HG03159 (cell line): ENCODE results near the gene RAP1GAP2.

Experiments used
- ATAC-seq: cut with Tn5 transposase; IDR thresholded peaks from one replicate; pipeline ENCODE4 v1.9.1; 2021; ENCODE audit warnings: mild to moderate bottlenecking, moderate library complexity; ENCODE audit not compliant: unreplicated experiment

Gene RAP1GAP2

DNA sequence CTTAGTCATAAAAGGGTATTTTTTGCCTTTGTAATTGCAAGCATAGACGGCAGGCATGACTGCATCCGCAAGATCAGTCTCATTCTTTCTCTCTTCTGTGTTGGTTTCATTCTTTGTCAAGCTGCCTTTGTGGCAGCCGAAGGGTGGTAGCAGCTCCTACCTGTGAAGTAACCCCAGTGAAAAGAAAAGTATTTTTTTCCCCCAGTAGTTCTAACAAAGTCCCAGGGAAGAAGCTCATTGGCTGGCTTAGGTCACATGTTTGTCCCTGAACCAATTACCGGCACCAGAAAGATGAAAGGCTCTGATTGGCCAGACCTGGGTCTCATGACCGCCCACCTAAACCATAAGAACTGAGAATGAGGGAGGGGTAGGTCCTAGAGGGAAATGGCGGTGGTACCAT, 110.7 kb downstream of the RAP1GAP2 start:
- ATAC-seq, result no peak

DNA sequence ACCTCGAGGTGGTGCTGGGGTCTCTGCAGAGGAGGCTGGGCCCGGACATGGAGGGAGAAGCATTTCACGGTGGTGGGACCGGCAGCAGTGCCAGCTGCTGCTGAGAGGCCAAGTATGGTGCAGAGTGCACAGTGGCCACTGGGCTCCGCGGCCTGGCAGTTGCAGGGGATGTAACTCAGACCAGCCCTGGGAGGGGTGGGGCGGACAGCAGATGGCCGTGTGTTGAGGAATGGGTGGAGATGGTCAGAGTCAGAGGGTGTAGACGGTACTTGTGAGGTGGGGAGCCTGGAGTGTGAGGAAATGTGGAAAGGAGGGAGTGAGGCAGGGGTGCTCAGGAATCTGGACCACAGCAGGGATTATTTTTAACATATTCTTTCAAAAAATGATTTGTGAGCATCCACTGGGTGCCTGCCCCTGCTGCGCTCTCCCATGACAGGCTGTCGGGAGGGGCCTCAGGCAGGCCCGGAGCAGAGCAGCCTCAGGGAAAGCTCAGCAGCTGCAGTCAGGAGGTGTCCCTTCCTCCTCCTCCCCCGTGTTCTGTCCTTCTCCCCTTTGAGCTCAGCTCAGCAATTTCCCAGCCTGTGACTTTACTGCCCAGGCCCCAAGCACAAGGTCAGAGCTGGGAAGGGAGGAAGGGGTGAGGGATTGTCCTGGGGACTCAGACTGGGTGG, 113.1 kb downstream of the RAP1GAP2 start:
- ATAC-seq, result no peak

- ATAC-seq, result no peak
Measured at GRCh38 chr17:2909846-2910234, 113.6 kb downstream of the RAP1GAP2 start.

DNA sequence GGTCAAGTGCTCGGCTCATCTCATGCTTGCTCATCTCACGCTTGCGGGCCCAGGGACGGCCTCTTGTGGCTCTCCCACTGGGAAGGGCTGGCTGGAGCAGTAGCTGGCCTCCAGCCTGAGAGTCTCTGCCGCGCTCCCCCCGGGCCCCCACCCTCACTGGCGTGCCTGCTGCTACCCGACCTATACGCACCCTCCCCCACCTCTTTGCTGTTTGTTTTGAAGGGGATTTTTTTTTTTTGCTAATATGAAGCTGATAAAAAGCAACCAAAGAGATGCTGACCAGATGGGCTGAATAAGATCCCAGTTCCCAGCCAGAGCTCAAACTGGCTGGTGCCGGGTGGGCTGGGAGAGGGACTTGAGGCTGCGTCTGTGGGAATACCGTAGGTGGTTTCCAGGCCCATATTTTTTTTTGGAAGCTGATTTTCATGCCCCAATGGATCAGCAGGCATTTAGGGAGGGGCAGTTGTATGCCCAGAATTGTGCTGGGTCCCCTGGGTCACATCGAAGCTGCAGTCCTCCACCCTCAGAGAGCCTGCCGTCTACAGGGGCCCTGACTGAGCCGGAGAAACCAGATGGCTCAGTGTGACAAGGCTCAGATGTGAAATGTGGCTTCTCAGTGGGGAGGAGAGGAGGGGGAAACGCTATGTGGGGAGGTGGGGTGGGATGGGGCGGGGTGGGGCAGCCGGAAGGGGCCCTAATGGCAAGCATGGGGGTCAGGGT, 115.0 kb downstream of the RAP1GAP2 start:
- no peak for ATAC-seq

- ATAC-seq, result no peak
Measured at GRCh38 chr17:2911755-2912111, 115.5 kb downstream of the RAP1GAP2 start.

- ATAC-seq, result no peak
Measured at GRCh38 chr17:2912754-2913153, 116.5 kb downstream of the RAP1GAP2 start.

- ATAC-seq, result no peak
Measured at GRCh38 chr17:2916461-2916860, 120.2 kb downstream of the RAP1GAP2 start.

- ATAC-seq, result no peak
Measured at GRCh38 chr17:2921443-2921842, 125.2 kb downstream of the RAP1GAP2 start.

DNA sequence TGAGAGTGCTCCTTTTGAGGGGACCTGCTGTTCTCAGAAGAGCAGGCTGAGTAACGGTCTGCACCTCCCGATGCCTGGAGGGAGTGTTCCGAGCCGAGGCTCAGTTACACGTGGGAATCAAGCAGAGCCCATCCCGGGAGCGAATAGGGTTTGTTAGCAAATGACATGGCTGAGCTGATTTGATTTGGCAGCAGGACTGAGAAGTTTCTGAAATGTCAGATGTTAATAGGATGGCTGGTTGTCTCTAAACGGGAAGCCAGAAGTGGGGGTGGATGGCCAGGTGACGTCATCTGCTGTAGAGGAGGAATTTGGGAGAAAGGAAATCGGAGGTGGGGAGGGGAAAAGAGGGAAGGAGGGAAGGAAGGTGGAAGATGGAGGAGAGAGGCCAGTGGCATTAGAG, 128.0 kb downstream of the RAP1GAP2 start:
- no peak for ATAC-seq

GRCh38 chr17:2925011-2925410, 128.8 kb downstream of the RAP1GAP2 start:
- ATAC-seq, result no peak

DNA sequence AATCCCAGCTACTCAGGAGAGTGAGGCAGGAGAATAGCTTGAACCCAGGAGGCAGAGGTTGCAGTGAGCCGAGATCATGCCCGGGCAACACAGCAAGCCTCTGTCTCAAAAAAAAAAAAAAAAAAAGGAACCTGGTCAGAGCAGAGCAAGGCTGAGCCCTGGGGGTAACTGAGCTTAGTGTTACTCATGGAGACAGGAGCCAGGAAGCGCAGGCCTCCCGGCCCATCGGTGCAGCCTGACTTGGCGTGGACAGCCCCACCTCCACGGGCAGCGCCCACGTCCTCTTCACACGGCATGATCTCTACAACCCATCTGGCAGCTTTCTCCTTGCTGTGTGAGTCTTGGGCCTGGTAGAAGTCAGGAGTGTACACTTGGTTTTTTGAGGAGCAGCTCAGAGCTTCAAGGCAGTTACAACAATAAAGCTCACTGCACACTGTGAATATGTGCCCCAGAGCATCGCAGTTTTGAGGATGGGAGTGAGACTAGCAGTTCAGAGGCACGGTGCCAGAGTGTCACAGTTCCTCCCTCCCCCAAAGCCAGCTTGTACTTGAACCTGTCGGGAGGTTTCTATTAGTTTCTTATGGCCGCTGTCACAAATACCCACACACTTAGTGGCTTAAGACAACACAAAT, 129.9 kb downstream of the RAP1GAP2 start:
- no peak for ATAC-seq

- no peak for ATAC-seq
Measured at GRCh38 chr17:2928294-2928890, 132.2 kb downstream of the RAP1GAP2 start.

GRCh38 chr17:2929881-2930533, 133.8 kb downstream of the RAP1GAP2 start:
- no peak for ATAC-seq

DNA sequence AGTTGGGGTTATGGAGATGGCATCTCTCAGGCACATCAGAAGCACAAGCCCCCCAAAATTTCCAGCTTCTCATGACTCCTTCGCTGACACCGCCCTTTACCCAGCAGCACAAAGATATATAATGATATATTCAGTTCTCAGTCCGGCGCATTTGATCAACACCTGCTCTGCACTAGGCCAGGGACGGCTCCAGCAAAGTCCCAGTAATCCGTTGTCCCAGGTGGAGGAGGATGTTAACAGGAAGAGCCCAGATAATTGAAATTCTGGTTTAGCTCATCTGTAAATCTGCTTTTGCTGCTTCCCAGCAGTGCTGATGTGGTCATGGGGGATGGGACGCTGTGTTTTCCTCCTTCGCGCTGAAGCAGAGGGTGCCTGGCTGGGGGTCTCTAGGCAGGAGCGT, 135.6 kb downstream of the RAP1GAP2 start:
- no peak for ATAC-seq

- ATAC-seq, result no peak
Measured at GRCh38 chr17:2932946-2933345, 136.7 kb downstream of the RAP1GAP2 start.

- ATAC-seq, result no peak
Measured at GRCh38 chr17:2933606-2934005, 137.4 kb downstream of the RAP1GAP2 start.

GRCh38 chr17:2935632-2936031, 139.4 kb downstream of the RAP1GAP2 start:
- no peak for ATAC-seq

- no peak for ATAC-seq
Measured at GRCh38 chr17:2936351-2936750, 140.1 kb downstream of the RAP1GAP2 start.

- ATAC-seq, result no peak
Measured at GRCh38 chr17:2936771-2937321, 140.6 kb downstream of the RAP1GAP2 start.

DNA sequence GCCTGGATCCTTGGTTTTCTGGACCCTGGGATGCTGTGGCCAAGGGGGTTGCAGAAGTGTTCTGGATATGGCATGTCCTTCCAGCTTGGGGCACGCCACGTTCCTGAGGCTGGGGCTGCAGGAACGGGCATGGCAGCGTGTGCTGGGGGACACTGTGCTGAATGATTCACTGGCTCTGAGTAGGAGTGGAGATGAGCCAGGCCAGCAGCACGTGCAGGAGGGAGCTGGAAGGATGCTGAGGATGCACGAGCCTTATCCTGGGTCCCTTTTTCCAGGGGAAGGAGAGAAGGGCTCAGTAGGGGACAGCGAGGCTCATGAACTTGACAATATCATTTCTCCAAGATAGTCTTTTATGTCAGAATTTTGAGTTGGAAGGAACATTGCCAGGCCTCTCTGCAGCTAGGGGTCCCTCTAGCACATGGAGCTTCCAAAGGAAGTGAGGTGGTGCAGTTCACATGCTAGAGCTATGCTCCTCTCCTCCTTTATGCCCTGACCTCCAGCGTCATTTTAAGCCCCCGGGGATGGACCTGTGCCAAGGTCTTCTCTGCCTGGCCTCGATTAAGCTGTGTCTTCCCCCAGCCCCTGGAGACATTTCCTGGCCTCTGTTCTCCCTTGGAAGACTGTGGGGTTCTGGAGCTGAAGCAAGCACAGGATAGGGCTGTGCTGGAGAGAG, 141.2 kb downstream of the RAP1GAP2 start:
- ATAC-seq, result no peak
